ENCODE results near the gene SH3PXD2A.
"Not testable (repeated sequence)": the region's sequence is repeated elsewhere in the genome, so short reads cannot be mapped to it uniquely, and the experiment has no call there.

SH3PXD2A gene

GRCh38 chr10:103791858-103792257 is 63.5 kb downstream of the SH3PXD2A start:
- DNase-seq (ENCODE audit: low read depth in 2 of 2) = no peak

DNA sequence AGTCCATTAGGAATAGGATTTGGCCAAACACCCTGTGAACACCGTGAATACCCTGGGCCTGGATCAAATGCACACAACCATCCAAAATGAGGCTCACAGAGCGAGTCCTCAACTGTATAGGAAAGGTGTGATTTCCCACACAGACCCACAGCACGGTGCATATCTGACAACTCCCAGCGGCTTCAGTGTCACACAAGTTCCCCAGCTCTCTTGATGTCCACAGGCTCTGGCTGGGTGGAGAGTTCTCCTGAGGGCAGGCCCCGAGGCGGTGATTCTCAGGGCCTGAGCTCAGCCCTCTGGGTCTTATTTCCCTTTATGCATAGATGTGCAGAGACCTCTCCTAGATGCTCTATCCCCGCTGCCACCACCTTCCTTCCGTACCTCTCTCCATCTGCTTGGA is 64.1 kb downstream of the SH3PXD2A start:
- no peak for DNase-seq (ENCODE audit: low read depth in 2 of 2)

DNA sequence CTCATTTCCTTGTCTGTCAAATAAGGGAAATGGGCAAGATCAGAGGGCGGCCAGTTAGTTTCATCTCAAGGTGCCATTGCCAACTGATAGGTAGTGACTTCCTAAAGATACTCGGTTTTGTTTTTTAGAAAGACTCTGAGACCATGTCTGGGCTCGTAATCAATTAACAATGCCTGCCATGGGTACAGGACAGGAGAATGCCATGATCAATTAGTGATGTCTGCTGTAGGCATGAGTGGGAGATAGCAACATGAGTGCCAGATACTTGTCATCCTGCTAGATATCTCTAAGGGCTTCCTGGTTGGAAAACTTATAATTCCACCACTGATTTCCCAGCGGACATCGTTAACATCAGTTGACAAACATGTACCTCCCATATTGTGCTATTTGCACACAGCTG is 64.8 kb downstream of the SH3PXD2A start:
- DNase-seq (ENCODE audit: low read depth in 2 of 2) = no peak

GRCh38 chr10:103789771-103790201 is 65.6 kb downstream of the SH3PXD2A start:
- no peak for DNase-seq (ENCODE audit: low read depth in 2 of 2)

- no peak for DNase-seq (ENCODE audit: low read depth in 2 of 2)
Measured at GRCh38 chr10:103789161-103789560, 66.2 kb downstream of the SH3PXD2A start.

- DNase-seq (ENCODE audit: low read depth in 2 of 2) = no peak
Measured at GRCh38 chr10:103787331-103787730, 68.0 kb downstream of the SH3PXD2A start.

DNA sequence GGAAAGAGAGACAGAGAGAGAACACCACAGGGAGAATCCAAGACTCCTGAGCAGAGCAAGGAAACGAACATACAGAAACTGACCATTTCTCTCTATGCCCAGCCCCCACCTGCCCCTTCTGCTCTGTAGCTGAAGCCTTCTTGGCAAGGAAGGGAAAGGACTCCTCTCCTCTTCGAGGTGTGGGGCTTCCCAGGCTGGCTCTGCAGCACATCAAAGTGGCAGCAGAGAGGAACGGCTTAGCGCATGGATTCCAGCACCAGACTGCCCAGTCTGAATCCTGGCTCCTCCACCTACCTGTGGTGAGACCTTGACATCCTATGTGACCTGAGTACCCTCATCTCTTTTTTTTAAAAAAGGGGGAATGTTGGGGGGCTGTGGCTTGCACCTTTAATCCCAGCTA is 69.4 kb downstream of the SH3PXD2A start:
- no peak for DNase-seq (ENCODE audit: low read depth in 2 of 2)

DNA sequence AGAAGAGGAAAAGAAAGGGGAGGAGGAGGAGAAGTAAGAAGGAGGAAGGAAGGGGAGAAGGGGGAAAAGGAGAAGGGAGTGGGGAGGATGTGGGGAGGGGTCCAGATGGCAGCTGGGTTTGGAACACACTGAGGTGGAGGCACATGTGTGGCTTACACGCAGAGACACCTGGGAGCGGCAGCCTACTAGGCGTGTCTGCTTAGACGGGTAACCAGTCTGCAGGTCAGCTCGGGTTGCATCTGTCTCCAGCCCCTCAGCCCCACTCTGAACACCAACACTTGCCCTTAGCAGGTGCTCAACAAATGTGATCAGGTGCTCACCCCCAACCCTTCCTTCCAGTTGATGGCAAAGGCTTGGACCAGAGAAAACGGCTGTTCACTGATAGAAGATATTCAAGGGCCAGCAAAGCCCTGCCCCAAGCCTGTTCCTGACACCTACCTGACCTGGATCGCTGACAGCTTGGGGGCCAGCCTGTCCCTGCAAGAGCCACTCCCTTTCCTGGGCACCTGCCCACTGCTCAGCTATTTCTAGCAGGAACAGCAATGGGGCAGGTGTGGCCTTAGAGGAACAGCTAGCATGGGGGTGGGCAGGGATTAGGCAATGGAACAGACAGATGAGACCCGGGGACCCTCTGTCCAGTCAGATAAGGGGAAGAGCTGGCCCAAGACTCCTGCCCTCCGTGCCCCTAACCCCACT is 70.5 kb downstream of the SH3PXD2A start:
- no peak for DNase-seq (ENCODE audit: low read depth in 2 of 2)

DNA sequence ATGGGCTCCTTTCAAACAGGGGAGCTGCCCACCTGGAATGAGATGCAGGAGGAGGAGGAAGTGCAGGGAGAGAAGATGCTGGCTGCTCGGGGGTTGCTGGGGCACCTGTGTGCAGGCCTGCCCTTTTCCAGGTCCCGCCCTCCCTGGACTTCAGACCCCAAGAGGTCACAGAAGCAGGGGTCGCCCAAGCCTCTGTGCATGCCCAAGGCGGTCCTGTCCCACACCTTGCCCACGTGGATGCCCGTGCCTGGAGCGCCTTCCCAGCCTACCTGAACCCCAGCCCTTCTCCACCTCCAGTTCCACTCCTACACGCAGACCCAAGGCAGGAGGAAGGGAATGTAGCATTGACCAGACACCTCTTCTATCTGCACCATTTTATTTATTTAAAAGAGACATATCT is 71.3 kb downstream of the SH3PXD2A start:
- DNase-seq (ENCODE audit: low read depth in 2 of 2) = no peak

- DNase-seq (ENCODE audit: low read depth in 2 of 2) = no peak
Measured at GRCh38 chr10:103783681-103784080, 71.7 kb downstream of the SH3PXD2A start.

DNA sequence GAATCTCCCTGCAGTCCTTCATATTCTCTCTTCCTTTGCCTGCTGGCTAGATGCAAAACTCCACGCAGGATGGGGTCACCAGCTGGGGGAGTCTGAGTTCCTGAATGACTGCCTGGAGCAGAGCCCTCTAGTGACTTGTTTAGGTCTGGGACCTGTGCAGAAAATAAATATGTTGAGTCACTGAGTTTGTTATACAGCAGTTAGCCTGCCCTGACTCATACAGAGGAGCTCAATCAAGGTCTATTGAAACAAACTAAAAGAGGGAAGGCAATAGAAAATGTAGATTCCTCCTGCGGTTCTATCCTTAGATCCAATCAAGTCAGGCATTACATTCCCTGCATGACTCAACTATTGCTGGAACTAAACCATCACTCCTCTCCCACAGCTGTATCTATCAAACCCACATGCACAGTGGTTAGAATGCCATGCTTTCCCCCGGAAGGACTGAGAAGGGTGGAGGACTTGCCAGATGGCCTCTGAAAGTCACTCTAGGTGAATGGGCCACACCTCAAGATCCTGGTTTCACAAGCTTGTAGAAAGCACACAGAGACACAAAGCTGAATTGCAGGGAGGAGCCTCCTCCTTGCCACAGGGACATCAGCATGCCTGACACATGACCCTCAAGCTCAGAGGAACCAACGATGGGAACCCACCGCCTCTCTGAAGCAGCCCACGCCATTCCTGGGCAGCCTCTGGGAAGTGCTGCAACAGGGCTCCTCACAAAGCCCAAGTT is 73.9 kb downstream of the SH3PXD2A start:
- DNase-seq (ENCODE audit: low read depth in 2 of 2) = no peak

- DNase-seq (ENCODE audit: low read depth in 2 of 2) = no peak
Measured at GRCh38 chr10:103780242-103781149, 74.9 kb downstream of the SH3PXD2A start.

DNA sequence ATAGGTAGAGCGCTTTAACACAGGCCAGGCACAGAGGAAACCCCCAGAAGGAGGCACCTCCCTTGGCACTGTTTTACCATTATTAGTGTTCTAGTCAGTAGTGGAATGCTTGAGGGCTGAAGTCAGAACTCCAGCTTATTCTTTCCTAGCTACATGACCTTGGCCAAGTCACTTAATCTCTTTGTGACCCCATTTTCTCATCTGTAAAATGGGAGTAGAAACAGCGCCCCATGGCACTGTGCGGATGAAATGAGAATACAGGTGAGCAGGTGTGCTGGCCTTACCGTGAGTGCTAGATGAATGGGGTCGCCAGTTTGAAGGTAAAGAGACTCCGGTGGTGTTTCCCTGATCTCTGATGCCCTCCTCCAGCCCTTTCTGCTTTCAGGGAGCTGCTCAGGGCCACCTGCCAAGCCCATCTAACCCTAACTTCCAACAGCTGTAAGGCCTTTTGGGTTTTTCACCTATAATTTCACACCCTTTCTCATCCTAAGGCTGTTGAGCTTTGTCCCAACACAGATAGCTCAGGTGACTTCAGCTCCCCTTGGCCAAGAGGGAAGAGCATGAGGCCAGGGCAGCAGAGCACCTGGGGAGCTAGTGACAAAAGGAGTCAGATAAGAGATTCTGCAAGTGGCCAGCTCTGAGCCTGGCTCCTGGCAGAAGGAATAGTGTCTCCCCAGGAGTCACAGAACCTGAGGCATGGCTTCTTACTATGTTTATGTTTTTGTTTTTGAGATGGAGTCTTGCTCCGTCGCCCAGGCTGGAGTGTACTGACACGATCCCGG is 76.8 kb downstream of the SH3PXD2A start:
- DNase-seq (ENCODE audit: low read depth in 2 of 2) = no peak

GRCh38 chr10:103776878-103777591 is 78.3 kb downstream of the SH3PXD2A start:
- DNase-seq (ENCODE audit: low read depth in 2 of 2) = no peak

- DNase-seq (ENCODE audit: low read depth in 2 of 2) = no peak
Measured at GRCh38 chr10:103775776-103776175, 79.6 kb downstream of the SH3PXD2A start.

DNA sequence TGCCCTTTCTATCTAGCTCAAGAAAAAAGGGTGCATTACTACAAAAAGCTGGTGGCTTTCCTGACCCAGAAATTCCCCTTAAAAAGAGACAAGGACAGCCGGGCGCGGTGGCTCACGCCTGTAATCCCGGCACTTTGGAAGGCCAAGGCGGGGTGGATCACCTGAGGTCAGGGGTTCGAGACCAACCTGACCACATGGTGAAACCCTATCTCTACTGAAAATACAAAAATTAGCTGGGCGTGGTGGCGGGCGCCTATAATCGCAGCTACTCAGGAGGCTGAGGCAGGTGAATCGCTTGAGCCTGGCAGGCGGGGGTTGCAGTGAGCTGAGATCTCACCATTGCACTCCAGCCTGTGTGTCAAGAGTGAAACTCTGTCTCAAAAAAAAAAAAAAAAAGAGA is 82.5 kb downstream of the SH3PXD2A start:
- not testable (repeated sequence) for DNase-seq (ENCODE audit: low read depth in 2 of 2)

- DNase-seq (ENCODE audit: low read depth in 2 of 2) = peak in 1 of 2 donors; percentile 39
Measured at GRCh38 chr10:103772096-103772845, 83.1 kb downstream of the SH3PXD2A start.

GRCh38 chr10:103770139-103770538 is 85.2 kb downstream of the SH3PXD2A start:
- DNase-seq (ENCODE audit: low read depth in 2 of 2) = no peak

DNA sequence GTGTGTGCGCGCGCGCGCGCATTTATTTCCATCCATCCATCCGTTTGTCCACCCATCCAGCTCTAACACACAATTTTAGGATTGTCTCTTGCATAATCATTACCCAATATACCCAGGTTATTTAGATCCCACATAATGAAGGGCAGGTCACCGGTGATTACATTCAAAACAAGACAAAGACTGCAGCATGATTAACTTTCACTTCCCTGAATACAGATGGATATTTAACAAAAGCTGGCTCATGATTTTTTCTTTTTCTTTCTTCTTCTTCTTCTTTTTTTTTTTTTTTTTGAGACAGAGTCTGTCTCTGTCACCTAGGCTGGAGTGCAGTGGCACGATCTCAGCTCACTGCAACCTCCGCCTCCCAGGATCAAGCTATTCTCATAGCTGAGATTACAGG is 86.2 kb downstream of the SH3PXD2A start:
- no peak for DNase-seq (ENCODE audit: low read depth in 2 of 2)

GRCh38 chr10:103768345-103768744 is 87.0 kb downstream of the SH3PXD2A start:
- no peak for DNase-seq (ENCODE audit: low read depth in 2 of 2)
